ENCODE data around the gene CHRNA4. TPM values are rescaled to one million over a fixed set of nuclear protein-coding genes. Genes with fewer than 3 reads are reported as not detected.

The CHRNA4 gene
- total and polyA plus RNA-seq, 10 of the 15 experiments (the other 5 are each of a cell fraction or from before 2014, with no cell fraction given), result 0.04 to 0.41 (median 0.06) TPM; not detected in 5

DNA sequence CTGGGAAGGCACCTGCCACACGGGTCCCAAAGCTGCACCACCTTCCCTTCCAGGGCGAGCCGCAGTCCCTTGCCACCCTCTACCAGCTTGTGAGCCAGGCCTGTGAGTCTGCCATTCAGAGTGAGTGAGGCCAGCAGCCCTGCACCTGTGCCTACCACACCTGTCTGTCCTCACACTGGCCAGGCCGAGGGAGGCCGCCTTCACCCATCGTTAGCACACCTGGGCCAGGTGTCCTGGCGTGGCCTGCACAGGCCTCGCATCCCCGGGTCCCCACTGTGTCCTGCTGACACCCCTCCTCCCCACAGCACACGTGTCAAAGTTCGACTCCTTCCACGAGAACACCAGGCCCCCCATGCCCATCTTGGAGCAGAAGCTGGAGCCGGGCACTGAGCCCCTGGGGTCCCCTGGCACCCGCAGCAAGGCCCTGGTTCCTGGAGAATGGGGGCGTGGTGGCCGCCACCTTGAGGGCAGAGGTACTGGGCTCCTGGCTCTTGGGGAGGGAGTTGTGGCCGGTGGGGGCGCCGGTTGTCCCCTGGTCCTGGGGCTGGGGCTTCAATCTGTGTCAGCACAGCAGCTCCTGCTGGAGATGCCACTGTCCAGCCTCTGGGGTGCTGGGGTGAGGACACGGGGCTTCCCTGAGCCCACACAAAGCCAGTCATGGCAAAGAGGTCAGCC lies 33.0 kb downstream of the CHRNA4 start:
- BruUV-seq (replicated peaks), result no TSS peak
- H3K4me2 ChIP-seq (ENCODE audit: control insufficient read depth, insufficient read depth), result no peak overlapping the region
- ATAC-seq (no peak), FAIRE-seq (no peak), DNase-seq (ENCODE audit: low read depth, low spot score) (no peak)
- no peak overlapping the region for H3K27ac ChIP-seq (ENCODE audit: control insufficient read depth, insufficient read depth)
- H3K9me3 ChIP-seq (replicated peaks; ENCODE audit: control insufficient read depth, insufficient read depth, low read length), result peaks cover 7% of the 10 kb centered on the region; the same call in 2 of the 3 replicates
- in situ Hi-C loops (cut with MboI), result no loop called here
- H3K36me3 ChIP-seq (ENCODE audit: control insufficient read depth in 2 of 2, insufficient read depth in 2 of 2, low read length in 1 of 2), result no peaks in the 10 kb centered on the region
- 59% methylated on average over 19 of the region's 20 CpGs for WGBS (ENCODE audit: insufficient coverage, insufficient replicate concordance, low lambda C conversion rate, missing lambda C conversion rate)
- no peak overlapping the region for H3K4me3 ChIP-seq
- ChIA-PET SMC1A (ENCODE audit: uncharacterized antibody, unreplicated experiment) (no interaction called here), RAD21 (ENCODE audit: unreplicated experiment) (no interaction called here), CTCF (no interaction called here), POLR2A (no interaction called here)
- intact Hi-C loops (cut with micrococcal nuclease; ENCODE audit: unreplicated experiment), result no loop called here
- H3K27me3 ChIP-seq (replicated peaks in 1 of 2; ENCODE audit: control insufficient read depth in 2 of 2, insufficient read depth in 2 of 2, low read length in 1 of 2), result no peaks in the 10 kb centered on the region
- H3K4me1 ChIP-seq (ENCODE audit: control insufficient read depth, insufficient read depth, low read length), result peaks cover 6% of the 10 kb centered on the region
- no peak overlapping the region for H2AFZ ChIP-seq (ENCODE audit: control insufficient read depth, low read depth, low read length)
- TF ChIP-seq PAX8 (IDR thresholded peaks at IDR 0.05) (no peak), NFIC (IDR thresholded peaks at IDR 0.05; ENCODE audit: low read depth, low read length) (no peak), YBX1 (IDR thresholded peaks at IDR 0.05) (no peak), POLR2AphosphoS2 (IDR thresholded peaks at IDR 0.05; ENCODE audit: low read depth, low read length) (no peak), CBX3 (IDR thresholded peaks at IDR 0.05; ENCODE audit: borderline replicate concordance, low read depth) (no peak), ZZZ3 (IDR thresholded peaks at IDR 0.05; ENCODE audit: control insufficient read depth, insufficient read length, low read depth) (no peak), POLR2A (IDR thresholded peaks at IDR 0.05; ENCODE audit: low read depth, low read length) (no peak), ZNF384 (IDR thresholded peaks at IDR 0.05; ENCODE audit: borderline replicate concordance, low read depth, low read length) (no peak), TCF12 (IDR thresholded peaks at IDR 0.05; ENCODE audit: low read depth, low read length) (no peak), ASH2L (IDR thresholded peaks at IDR 0.05; ENCODE audit: borderline replicate concordance, low read depth) (no peak), KDM1A (IDR thresholded peaks at IDR 0.05; ENCODE audit: borderline replicate concordance) (no peak), BCL11A (IDR thresholded peaks at IDR 0.05; ENCODE audit: low read depth, low read length) (no peak), IKZF1 (conservative IDR thresholded peaks at IDR 0.05) (no peak), EED (IDR thresholded peaks at IDR 0.05; ENCODE audit: low read depth) (no peak), RAD51 (IDR thresholded peaks at IDR 0.05) (no peak), BMI1 (IDR thresholded peaks at IDR 0.05; ENCODE audit: borderline replicate concordance) (no peak), ZNF622 (IDR thresholded peaks at IDR 0.05) (no peak), GATAD2B (conservative IDR thresholded peaks at IDR 0.05; ENCODE audit: low read depth) (no peak)
- TF ChIP-seq, protein P1, sequence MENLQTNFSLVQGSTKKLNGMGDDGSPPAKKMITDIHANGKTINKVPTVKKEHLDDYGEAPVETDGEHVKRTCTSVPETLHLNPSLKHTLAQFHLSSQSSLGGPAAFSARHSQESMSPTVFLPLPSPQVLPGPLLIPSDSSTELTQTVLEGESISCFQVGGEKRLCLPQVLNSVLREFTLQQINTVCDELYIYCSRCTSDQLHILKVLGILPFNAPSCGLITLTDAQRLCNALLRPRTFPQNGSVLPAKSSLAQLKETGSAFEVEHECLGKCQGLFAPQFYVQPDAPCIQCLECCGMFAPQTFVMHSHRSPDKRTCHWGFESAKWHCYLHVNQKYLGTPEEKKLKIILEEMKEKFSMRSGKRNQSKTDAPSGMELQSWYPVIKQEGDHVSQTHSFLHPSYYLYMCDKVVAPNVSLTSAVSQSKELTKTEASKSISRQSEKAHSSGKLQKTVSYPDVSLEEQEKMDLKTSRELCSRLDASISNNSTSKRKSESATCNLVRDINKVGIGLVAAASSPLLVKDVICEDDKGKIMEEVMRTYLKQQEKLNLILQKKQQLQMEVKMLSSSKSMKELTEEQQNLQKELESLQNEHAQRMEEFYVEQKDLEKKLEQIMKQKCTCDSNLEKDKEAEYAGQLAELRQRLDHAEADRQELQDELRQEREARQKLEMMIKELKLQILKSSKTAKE (IDR thresholded peaks at IDR 0.05; ENCODE audit: low read depth, poor library complexity, severe bottlenecking), result no peak
- TF ChIP-seq, protein P2, sequence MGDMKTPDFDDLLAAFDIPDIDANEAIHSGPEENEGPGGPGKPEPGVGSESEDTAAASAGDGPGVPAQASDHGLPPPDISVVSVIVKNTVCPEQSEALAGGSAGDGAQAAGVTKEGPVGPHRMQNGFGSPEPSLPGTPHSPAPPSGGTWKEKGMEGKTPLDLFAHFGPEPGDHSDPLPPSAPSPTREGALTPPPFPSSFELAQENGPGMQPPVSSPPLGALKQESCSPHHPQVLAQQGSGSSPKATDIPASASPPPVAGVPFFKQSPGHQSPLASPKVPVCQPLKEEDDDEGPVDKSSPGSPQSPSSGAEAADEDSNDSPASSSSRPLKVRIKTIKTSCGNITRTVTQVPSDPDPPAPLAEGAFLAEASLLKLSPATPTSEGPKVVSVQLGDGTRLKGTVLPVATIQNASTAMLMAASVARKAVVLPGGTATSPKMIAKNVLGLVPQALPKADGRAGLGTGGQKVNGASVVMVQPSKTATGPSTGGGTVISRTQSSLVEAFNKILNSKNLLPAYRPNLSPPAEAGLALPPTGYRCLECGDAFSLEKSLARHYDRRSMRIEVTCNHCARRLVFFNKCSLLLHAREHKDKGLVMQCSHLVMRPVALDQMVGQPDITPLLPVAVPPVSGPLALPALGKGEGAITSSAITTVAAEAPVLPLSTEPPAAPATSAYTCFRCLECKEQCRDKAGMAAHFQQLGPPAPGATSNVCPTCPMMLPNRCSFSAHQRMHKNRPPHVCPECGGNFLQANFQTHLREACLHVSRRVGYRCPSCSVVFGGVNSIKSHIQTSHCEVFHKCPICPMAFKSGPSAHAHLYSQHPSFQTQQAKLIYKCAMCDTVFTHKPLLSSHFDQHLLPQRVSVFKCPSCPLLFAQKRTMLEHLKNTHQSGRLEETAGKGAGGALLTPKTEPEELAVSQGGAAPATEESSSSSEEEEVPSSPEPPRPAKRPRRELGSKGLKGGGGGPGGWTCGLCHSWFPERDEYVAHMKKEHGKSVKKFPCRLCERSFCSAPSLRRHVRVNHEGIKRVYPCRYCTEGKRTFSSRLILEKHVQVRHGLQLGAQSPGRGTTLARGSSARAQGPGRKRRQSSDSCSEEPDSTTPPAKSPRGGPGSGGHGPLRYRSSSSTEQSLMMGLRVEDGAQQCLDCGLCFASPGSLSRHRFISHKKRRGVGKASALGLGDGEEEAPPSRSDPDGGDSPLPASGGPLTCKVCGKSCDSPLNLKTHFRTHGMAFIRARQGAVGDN (IDR thresholded peaks at IDR 0.05), result no peak
- no peaks in the 10 kb centered on the region for H3K79me2 ChIP-seq (ENCODE audit: control insufficient read depth, insufficient read depth, low read length)
- H4K20me1 ChIP-seq (ENCODE audit: control insufficient read depth, insufficient read depth), result no peaks in the 10 kb centered on the region
- H3K9ac ChIP-seq (ENCODE audit: control insufficient read depth, insufficient read depth, low read length), result no peak overlapping the region
